ENCODE measurements around the gene SPSB2. TPM values are rescaled to one million over a fixed set of nuclear protein-coding genes. Genes with fewer than 3 reads are reported as not detected.

SPSB2 gene
- total and polyA plus RNA-seq, 5 experiments from 2014 or later, result 10.1 to 23.3 (median 10.6) TPM

- no peaks in the 10 kb centered on the region for H3K9me3 Mint-ChIP-seq
- ATAC-seq (no peak), DNase-seq (peak in 1 of 10 donors; percentile 59)
- H3K27ac Mint-ChIP-seq, result peak overlapping the region in 1 of 10 donors; percentile 6
- H3K4me1 Mint-ChIP-seq, result peaks cover 19 to 47% (median 24%) of the 10 kb centered on the region in 4 donors
- POLR2A ChIA-PET, result interaction anchor here (0.5 to 1.3 kb wide), 4 partner anchors 18 to 108 kb away, joined by 3 to 6 read pairs (median 4); partner anchors contain the start of gene MLF2
- H3K4me3 Mint-ChIP-seq, result peak overlapping the region in 3 of 10 donors; percentile 0 to 31 (median 19)
- peaks cover 0 to 4% (median 0%) of the 10 kb centered on the region in 3 donors for H3K36me3 Mint-ChIP-seq
- peaks cover 15 to 72% (median 53%) of the 10 kb centered on the region in 5 donors for H3K27me3 Mint-ChIP-seq
Observed at GRCh38 chr12:6826125-6826733, 46.9 kb downstream of the SPSB2 start.

- POLR2A ChIA-PET, result interaction anchor here (0.6 to 1.3 kb wide), 2 partner anchors 17 to 71 kb away, joined by 3 to 6 read pairs; no protein-coding TSS in a partner anchor
- Mint-ChIP-seq H3K4me1 (peaks cover 19 to 54% (median 30%) of the 10 kb centered on the region in 4 donors), H3K9me3 (no peaks in the 10 kb centered on the region), H3K36me3 (no peaks in the 10 kb centered on the region), H3K27me3 (peaks cover 15 to 78% (median 53%) of the 10 kb centered on the region in 5 donors), H3K4me3 (peak overlapping the region in 2 of 10 donors; percentile 10 to 17), H3K27ac (peak overlapping the region in 1 of 10 donors; percentile 74)
- ATAC-seq, result peak; percentile 45 to 50
- peak; percentile 59 to 85 (median 76) for DNase-seq
Observed at GRCh38 chr12:6825398-6826124, 47.5 kb downstream of the SPSB2 start.

- no peak for ATAC-seq
- H3K27ac Mint-ChIP-seq, result peak overlapping the region in 2 of 10 donors; percentile 14 to 74
- H3K4me3 Mint-ChIP-seq, result no peak overlapping the region
- H3K36me3 Mint-ChIP-seq, result no peaks in the 10 kb centered on the region
- peaks cover 19 to 55% (median 31%) of the 10 kb centered on the region in 4 donors for H3K4me1 Mint-ChIP-seq
- POLR2A ChIA-PET, result interaction anchor here (1.3 kb wide), 1 partner anchor 71 kb away, joined by 3 read pairs; no protein-coding TSS in a partner anchor
- H3K27me3 Mint-ChIP-seq, result peaks cover 15 to 80% (median 53%) of the 10 kb centered on the region in 5 donors
- DNase-seq, result peak in 1 of 10 donors; percentile 49
- no peaks in the 10 kb centered on the region for H3K9me3 Mint-ChIP-seq
Observed at GRCh38 chr12:6824901-6825381, 48.2 kb downstream of the SPSB2 start.

- ATAC-seq (no peak), DNase-seq (peak in 1 of 10 donors; percentile 60)
- peak overlapping the region in 2 of 10 donors; percentile 12 to 34 for H3K4me3 Mint-ChIP-seq
- H3K27ac Mint-ChIP-seq, result peak overlapping the region in 2 of 10 donors; percentile 37 to 65
- no peaks in the 10 kb centered on the region for H3K36me3 Mint-ChIP-seq
- H3K4me1 Mint-ChIP-seq, result peaks cover 19 to 51% (median 29%) of the 10 kb centered on the region in 4 donors
- peaks cover 15 to 80% (median 52%) of the 10 kb centered on the region in 5 donors for H3K27me3 Mint-ChIP-seq
- H3K9me3 Mint-ChIP-seq, result no peaks in the 10 kb centered on the region
- POLR2A ChIA-PET, result no interaction called here
Observed at GRCh38 chr12:6824085-6824775, 48.9 kb downstream of the SPSB2 start.

- H3K4me1 Mint-ChIP-seq, result peaks cover 17 to 45% (median 25%) of the 10 kb centered on the region in 4 donors
- no peaks in the 10 kb centered on the region for H3K9me3 Mint-ChIP-seq
- H3K36me3 Mint-ChIP-seq, result no peaks in the 10 kb centered on the region
- no peak overlapping the region for H3K27ac Mint-ChIP-seq
- DNase-seq (peak in 1 of 10 donors; percentile 32), ATAC-seq (no peak)
- H3K27me3 Mint-ChIP-seq, result peaks cover 15 to 79% (median 48%) of the 10 kb centered on the region in 5 donors
- POLR2A ChIA-PET, result no interaction called here
- H3K4me3 Mint-ChIP-seq, result no peak overlapping the region
Observed at GRCh38 chr12:6823182-6824084, 49.7 kb downstream of the SPSB2 start.

- Mint-ChIP-seq H3K27me3 (peaks cover 14 to 70% (median 48%) of the 10 kb centered on the region in 5 donors), H3K27ac (no peak overlapping the region), H3K4me3 (peak overlapping the region in 7 of 10 donors; percentile 16 to 79 (median 41)), H3K4me1 (peaks cover 18 to 37% (median 22%) of the 10 kb centered on the region in 4 donors), H3K36me3 (no peaks in the 10 kb centered on the region), H3K9me3 (no peaks in the 10 kb centered on the region)
- no peak for ATAC-seq
- peak in 1 of 10 donors; percentile 43 for DNase-seq
- POLR2A ChIA-PET, result interaction anchor here (1.1 kb wide), 1 partner anchor 14 kb away, joined by 3 read pairs; no protein-coding TSS in a partner anchor
Observed at GRCh38 chr12:6822426-6823135, 50.5 kb downstream of the SPSB2 start.

- Mint-ChIP-seq H3K27ac (peak within 1 kb of the TSS in 4 of 10 donors; percentile 28 to 80 (median 57)), H3K4me1 (peaks cover 15 to 30% (median 17%) of the 10 kb centered on the region in 4 donors), H3K4me3 (peak within 1 kb of the TSS; percentile 54 to 79 (median 66)), H3K27me3 (peaks cover 11 to 62% (median 41%) of the 10 kb centered on the region in 5 donors), H3K9me3 (no peaks in the 10 kb centered on the region), H3K36me3 (no peaks in the 10 kb centered on the region)
- ATAC-seq (peak; percentile 27 to 33), DNase-seq (peak in 1 of 10 donors; percentile 58)
- POLR2A ChIA-PET, result interaction anchor here (0.8 to 1.3 kb wide), 3 partner anchors 15 to 69 kb away, joined by 3 to 5 read pairs (median 5); partner anchors contain the start of genes MLF2 and PTMS
Observed at GRCh38 chr12:6821591-6822425, 51.3 kb downstream of the SPSB2 start, which contains the start of gene GPR162. Gene GPR162 (plus strand): TSS chr12:6821821. CDS start chr12:6823899, 2,078 bp downstream.

Other genes starting within 250 kb of the SPSB2 start
- gene LPAR5, start 237.3 kb downstream of the SPSB2 start, total RNA-seq, result 10 to 100 TPM; 16.6 to 18.9 TPM
- gene LPAR5, start 237.3 kb downstream of the SPSB2 start, polyA plus RNA-seq, result 10 to 100 TPM in 2 of 3 donors, 1 to 10 TPM in 1; 7.9 to 14.2 (median 12.2) TPM
- gene ACRBP, start 225.9 kb downstream of the SPSB2 start, total RNA-seq, result 10 to 100 TPM; 13.8 to 14.3 TPM
- under 1 TPM in 2 of 3 donors, not detected in 1; 0.43 to 0.50 TPM for gene ACRBP, start 225.9 kb downstream of the SPSB2 start, polyA plus RNA-seq
- gene ING4, start 210.2 kb downstream of the SPSB2 start, total RNA-seq, result 10 to 100 TPM; 81.2 to 90.6 TPM
- 10 to 100 TPM; 89.5 to 99.6 (median 90.6) TPM for gene ING4, start 210.2 kb downstream of the SPSB2 start, polyA plus RNA-seq
- 10 to 100 TPM; 90.5 to 94.8 TPM for gene ZNF384, start 183.9 kb downstream of the SPSB2 start, total RNA-seq
- 10 to 100 TPM; 17.6 to 39.6 (median 26.3) TPM for gene ZNF384, start 183.9 kb downstream of the SPSB2 start, polyA plus RNA-seq
- gene PIANP, start 172.5 kb downstream of the SPSB2 start, total RNA-seq, result 1 to 10 TPM in 1 of 2 experiments, under 1 TPM in 1; 0.41 to 1.2 TPM
- under 1 TPM in 2 of 3 donors, not detected in 1; 0.06 to 0.30 TPM for gene PIANP, start 172.5 kb downstream of the SPSB2 start, polyA plus RNA-seq
- 10 to 100 TPM; 27.0 to 35.4 TPM for gene COPS7A, start 149.3 kb downstream of the SPSB2 start, total RNA-seq
- gene COPS7A, start 149.3 kb downstream of the SPSB2 start, polyA plus RNA-seq, result 10 to 100 TPM; 34.9 to 42.4 (median 36.2) TPM
- 10 to 100 TPM; 87.6 to 98.9 TPM for gene MLF2, start 120.2 kb downstream of the SPSB2 start, total RNA-seq
- 100 to 1,000 TPM in 2 of 3 donors, 10 to 100 TPM in 1; 98.5 to 133 (median 126) TPM for gene MLF2, start 120.2 kb downstream of the SPSB2 start, polyA plus RNA-seq
- under 1 TPM in 1 of 2 experiments, not detected in 1; 0.55 TPM for gene PTMS, start 106.9 kb downstream of the SPSB2 start, total RNA-seq
- gene PTMS, start 106.9 kb downstream of the SPSB2 start, polyA plus RNA-seq, result 1 to 10 TPM in 1 of 3 donors, not detected in 2; 4.8 TPM
- gene LAG3, start 100.8 kb downstream of the SPSB2 start, total RNA-seq, result under 1 TPM; 0.60 to 0.75 TPM
- gene LAG3, start 100.8 kb downstream of the SPSB2 start, polyA plus RNA-seq, result 10 to 100 TPM in 1 of 3 donors, under 1 TPM in 2; 0.47 to 14.5 (median 0.59) TPM
- gene CD4, start 83.8 kb downstream of the SPSB2 start, total RNA-seq, result 1 to 10 TPM; 1.4 to 1.5 TPM
- 1 to 10 TPM in 1 of 3 donors, under 1 TPM in 2; 0.39 to 1.3 (median 0.53) TPM for gene CD4, start 83.8 kb downstream of the SPSB2 start, polyA plus RNA-seq
- gene GPR162, start 51.5 kb downstream of the SPSB2 start, total RNA-seq, result not detected
- gene GPR162, start 51.5 kb downstream of the SPSB2 start, polyA plus RNA-seq, result not detected
- 1 to 10 TPM; 8.6 to 9.7 TPM for gene P3H3, start 44.9 kb downstream of the SPSB2 start, total RNA-seq
- under 1 TPM; 0.42 to 0.73 (median 0.67) TPM for gene P3H3, start 44.9 kb downstream of the SPSB2 start, polyA plus RNA-seq
- 1 to 10 TPM; 3.8 to 5.6 TPM for gene GNB3, start 32.4 kb downstream of the SPSB2 start, total RNA-seq
- gene GNB3, start 32.4 kb downstream of the SPSB2 start, polyA plus RNA-seq, result not detected
- gene CDCA3, start 22.0 kb downstream of the SPSB2 start, total RNA-seq, result 1 to 10 TPM; 2.6 to 2.7 TPM
- gene CDCA3, start 22.0 kb downstream of the SPSB2 start, polyA plus RNA-seq, result 1 to 10 TPM in 1 of 3 donors, under 1 TPM in 1, not detected in 1; 0.50 to 1.4 TPM
- 10 to 100 TPM; 72.7 to 78.9 TPM for gene USP5, start 21.2 kb downstream of the SPSB2 start, total RNA-seq
- 10 to 100 TPM; 55.3 to 69.2 (median 56.7) TPM for gene USP5, start 21.2 kb downstream of the SPSB2 start, polyA plus RNA-seq
- 100 to 1,000 TPM; 159 to 163 TPM for gene TPI1, start 5.8 kb downstream of the SPSB2 start, total RNA-seq
- gene TPI1, start 5.8 kb downstream of the SPSB2 start, polyA plus RNA-seq, result 100 to 1,000 TPM; 372 to 497 (median 479) TPM
- gene LRRC23, start 31.5 kb upstream of the SPSB2 start, total RNA-seq, result 10 to 100 TPM; 10.1 to 10.5 TPM
- 1 to 10 TPM; 4.7 to 9.9 (median 8.8) TPM for gene LRRC23, start 31.5 kb upstream of the SPSB2 start, polyA plus RNA-seq
- gene ENO2, start 41.3 kb upstream of the SPSB2 start, total RNA-seq, result 100 to 1,000 TPM; 141 to 144 TPM
- 10 to 100 TPM; 19.4 to 29.2 (median 19.7) TPM for gene ENO2, start 41.3 kb upstream of the SPSB2 start, polyA plus RNA-seq
- gene ATN1, start 54.7 kb upstream of the SPSB2 start, total RNA-seq, result 10 to 100 TPM; 25.7 to 30.3 TPM
- gene ATN1, start 54.7 kb upstream of the SPSB2 start, polyA plus RNA-seq, result 1 to 10 TPM in 2 of 3 donors, under 1 TPM in 1; 0.35 to 1.4 (median 1.1) TPM
- not detected for gene RNU7-1, start 70.5 kb upstream of the SPSB2 start, total RNA-seq
- not detected for gene RNU7-1, start 70.5 kb upstream of the SPSB2 start, polyA plus RNA-seq
- 100 to 1,000 TPM; 518 to 519 TPM for gene C12orf57, start 70.7 kb upstream of the SPSB2 start, total RNA-seq
- gene C12orf57, start 70.7 kb upstream of the SPSB2 start, polyA plus RNA-seq, result 100 to 1,000 TPM; 329 to 399 (median 366) TPM
- gene PTPN6, start 78.1 kb upstream of the SPSB2 start, total RNA-seq, result 100 to 1,000 TPM; 235 to 247 TPM
- gene PTPN6, start 78.1 kb upstream of the SPSB2 start, polyA plus RNA-seq, result 100 to 1,000 TPM; 182 to 425 (median 260) TPM
- 100 to 1,000 TPM; 159 to 173 TPM for gene PHB2, start 97.4 kb upstream of the SPSB2 start, total RNA-seq
- 100 to 1,000 TPM in 2 of 3 donors, 10 to 100 TPM in 1; 97.0 to 115 (median 108) TPM for gene PHB2, start 97.4 kb upstream of the SPSB2 start, polyA plus RNA-seq
- 10 to 100 TPM; 71.1 to 72.5 TPM for gene EMG1, start 97.6 kb upstream of the SPSB2 start, total RNA-seq
- 10 to 100 TPM; 59.7 to 66.4 (median 64.7) TPM for gene EMG1, start 97.6 kb upstream of the SPSB2 start, polyA plus RNA-seq
- 10 to 100 TPM; 17.0 to 18.5 TPM for gene LPCAT3, start 145.2 kb upstream of the SPSB2 start, total RNA-seq
- 10 to 100 TPM; 17.0 to 22.7 (median 19.9) TPM for gene LPCAT3, start 145.2 kb upstream of the SPSB2 start, polyA plus RNA-seq
- gene C1S, start 187.4 kb upstream of the SPSB2 start, total RNA-seq, result 1 to 10 TPM; 2.3 to 3.3 TPM
- under 1 TPM in 1 of 3 donors, not detected in 2; 0.15 TPM for gene C1S, start 187.4 kb upstream of the SPSB2 start, polyA plus RNA-seq
- 1 to 10 TPM; 1.4 to 1.5 TPM for gene C1R, start 219.1 kb upstream of the SPSB2 start, total RNA-seq
- 1 to 10 TPM; 1.5 to 3.2 (median 2.5) TPM for gene C1R, start 219.1 kb upstream of the SPSB2 start, polyA plus RNA-seq
- gene C1RL, start 235.9 kb upstream of the SPSB2 start, total RNA-seq, result 10 to 100 TPM; 20.7 to 24.1 TPM
- 1 to 10 TPM; 3.7 to 5.7 (median 4.8) TPM for gene C1RL, start 235.9 kb upstream of the SPSB2 start, polyA plus RNA-seq